DMS53 treated with DMSO at 0.1 percent for 48 hours (cell line): ENCODE data around the gene RMP24.

Source experiments
- DNase-seq: peaks from one replicate; lab custom pipeline; 2025; ENCODE audit not compliant: unreplicated experiment; lab: John Stamatoyannopoulos, UW

RMP24 gene

DNA sequence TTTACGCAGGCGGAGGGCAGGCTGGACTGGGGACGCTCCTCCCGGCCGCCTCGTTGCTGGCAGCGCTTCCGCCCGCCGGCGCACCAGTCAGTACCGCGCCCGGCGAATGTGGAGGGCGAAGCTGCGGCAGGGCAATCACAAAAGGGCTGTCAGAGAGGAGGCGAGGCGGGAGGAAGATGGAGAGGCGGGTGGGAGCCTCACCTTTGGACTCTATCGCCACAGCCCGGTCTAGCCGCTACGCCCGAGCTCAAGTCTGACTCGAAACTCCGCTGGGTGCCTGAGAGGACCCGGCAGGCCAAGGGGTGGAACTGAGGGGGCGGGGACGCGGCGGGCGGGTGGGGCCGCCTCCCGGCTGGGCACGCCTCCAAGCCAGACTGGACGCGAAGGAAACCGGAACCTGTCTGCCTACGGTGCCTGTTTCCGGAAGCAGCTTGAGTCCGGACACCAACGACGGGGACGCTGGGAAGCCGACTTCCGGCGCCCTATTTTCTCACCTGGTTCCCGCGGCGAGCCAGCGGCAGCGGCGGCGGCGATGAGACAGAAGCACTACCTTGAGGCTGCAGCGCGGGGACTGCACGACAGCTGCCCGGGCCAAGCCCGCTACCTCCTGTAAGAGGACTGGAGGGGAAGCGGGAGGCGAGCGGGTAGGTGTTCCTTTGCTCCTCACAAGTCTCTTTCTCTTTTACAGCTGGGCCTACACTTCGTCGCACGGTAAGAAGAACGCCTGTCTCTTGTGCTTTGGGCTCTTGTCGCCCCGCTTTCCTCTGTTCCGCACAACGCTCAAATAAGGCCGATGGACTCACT, at the start of gene RMP24:
Gene RMP24 (plus strand): TSS at position 483 of the 804 bp plus-strand sequence.
- DNase-seq = peak; percentile 85

GRCh38 chr18:35923939-35924684, 48.4 kb upstream of the RMP24 start:
- peak; percentile 46 for DNase-seq

GRCh38 chr18:35926884-35927283, 45.6 kb upstream of the RMP24 start:
- no peak for DNase-seq

GRCh38 chr18:35927430-35927829, 45.0 kb upstream of the RMP24 start:
- no peak for DNase-seq

- DNase-seq = peak; percentile 93
These were observed 38.5 kb upstream of the RMP24 start for GRCh38 chr18:35933982-35934381.

- no peak for DNase-seq
These were observed 37.6 kb upstream of the RMP24 start for GRCh38 chr18:35934891-35935290.

DNA sequence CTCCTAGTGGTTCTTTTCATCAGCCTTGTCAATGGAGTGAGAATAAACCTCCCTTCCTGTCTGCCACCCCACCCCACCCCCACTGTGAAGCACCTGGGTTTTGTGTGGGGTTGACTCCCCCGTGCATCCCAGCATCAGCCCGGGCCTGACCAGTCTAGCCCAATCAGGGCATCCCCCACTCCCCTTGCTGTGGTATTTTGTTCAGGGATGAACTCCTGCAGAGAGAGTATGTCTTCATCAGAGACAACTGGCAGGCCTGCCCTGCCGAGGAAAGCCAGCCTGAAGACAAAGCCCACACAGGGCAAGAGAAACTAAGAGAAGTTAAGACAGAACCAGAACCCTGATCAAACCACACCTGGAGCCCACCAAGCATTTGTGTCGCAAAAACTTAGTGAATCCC, 36.7 kb upstream of the RMP24 start:
- no peak for DNase-seq

DNA sequence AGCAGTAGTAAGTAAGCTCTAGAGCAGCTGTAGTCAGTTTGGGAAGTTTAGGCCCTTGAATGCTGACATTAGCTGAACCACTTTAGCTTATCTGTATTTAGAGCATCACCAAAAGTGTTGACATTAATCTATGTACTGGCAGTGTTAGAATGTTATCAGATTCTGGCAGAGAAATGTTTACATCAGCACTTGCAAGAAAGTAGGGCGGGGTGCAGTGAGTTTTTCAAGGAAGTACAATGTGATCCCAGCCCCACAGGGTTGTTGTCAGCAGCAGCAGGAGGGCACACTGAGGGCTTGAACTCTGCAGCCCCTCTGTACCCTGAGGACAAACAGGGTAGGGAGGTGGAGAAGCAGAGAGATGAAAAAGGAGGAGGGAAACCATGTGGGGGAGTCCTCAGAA, 35.5 kb upstream of the RMP24 start:
- no peak for DNase-seq

DNA sequence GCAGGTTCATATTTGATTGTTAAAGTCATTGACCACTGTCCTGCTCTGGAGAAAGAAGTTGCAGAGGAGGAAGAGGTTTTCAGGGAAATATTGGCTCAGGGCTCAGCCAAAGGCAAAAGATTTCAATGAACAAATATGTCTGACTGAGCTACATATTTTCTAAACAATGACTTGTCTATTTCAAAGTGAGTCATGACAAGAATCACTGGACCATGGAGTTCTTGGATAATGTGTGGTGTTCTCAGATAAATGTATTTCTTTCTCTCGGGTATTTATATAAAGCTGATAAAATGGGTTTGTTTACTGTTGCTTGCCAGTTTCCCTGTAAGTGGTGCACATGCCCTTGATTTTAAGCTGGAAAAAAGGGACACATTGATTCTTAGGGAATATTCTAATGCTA, 34.3 kb upstream of the RMP24 start:
- peak; percentile 18 for DNase-seq

DNA sequence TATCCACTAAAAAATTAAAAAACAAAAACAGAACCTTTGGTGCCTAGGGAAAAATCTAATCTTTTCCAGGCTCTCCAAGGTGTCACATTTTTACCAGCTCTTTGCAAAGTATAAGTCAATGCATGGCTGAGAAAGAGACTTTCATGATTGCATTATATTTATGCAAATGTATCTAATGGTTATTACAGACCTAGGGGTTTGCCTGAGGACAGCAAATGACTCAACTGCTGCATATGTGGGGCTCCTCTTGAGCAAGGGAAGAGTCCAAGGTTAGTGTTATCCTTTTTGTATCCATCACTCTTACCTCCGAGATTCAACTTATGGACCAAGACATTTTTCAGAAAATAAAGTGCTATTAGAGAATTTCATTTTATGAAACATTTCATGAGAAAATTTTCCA, 33.9 kb upstream of the RMP24 start:
- no peak for DNase-seq

- no peak for DNase-seq
These were observed 33.3 kb upstream of the RMP24 start for GRCh38 chr18:35939138-35939537.

- DNase-seq = no peak
These were observed 31.2 kb upstream of the RMP24 start for GRCh38 chr18:35941299-35941698.

DNA sequence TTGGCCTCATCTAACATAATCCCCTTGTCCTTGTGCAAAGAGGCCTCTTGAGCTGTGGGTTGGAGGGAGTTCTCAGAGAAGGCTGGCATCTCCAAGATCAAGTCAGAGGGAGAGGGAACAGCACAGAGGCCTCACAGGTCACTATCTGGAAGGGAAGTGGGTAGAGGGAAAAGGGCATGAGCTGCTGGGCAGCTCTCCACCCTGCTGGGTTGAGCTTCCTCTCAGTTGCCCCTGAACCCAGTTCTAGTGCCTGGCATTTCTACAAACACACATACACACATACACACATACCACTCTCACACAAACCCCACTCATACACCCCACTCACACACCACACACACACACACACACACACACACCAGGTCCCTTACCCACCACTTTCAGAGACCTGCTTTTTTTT, 30.3 kb upstream of the RMP24 start:
- DNase-seq = no peak

GRCh38 chr18:35942661-35943060, 29.8 kb upstream of the RMP24 start:
- no peak for DNase-seq

GRCh38 chr18:35948080-35948479, 24.4 kb upstream of the RMP24 start:
- no peak for DNase-seq

GRCh38 chr18:35949090-35949489, 23.4 kb upstream of the RMP24 start:
- no peak for DNase-seq

DNA sequence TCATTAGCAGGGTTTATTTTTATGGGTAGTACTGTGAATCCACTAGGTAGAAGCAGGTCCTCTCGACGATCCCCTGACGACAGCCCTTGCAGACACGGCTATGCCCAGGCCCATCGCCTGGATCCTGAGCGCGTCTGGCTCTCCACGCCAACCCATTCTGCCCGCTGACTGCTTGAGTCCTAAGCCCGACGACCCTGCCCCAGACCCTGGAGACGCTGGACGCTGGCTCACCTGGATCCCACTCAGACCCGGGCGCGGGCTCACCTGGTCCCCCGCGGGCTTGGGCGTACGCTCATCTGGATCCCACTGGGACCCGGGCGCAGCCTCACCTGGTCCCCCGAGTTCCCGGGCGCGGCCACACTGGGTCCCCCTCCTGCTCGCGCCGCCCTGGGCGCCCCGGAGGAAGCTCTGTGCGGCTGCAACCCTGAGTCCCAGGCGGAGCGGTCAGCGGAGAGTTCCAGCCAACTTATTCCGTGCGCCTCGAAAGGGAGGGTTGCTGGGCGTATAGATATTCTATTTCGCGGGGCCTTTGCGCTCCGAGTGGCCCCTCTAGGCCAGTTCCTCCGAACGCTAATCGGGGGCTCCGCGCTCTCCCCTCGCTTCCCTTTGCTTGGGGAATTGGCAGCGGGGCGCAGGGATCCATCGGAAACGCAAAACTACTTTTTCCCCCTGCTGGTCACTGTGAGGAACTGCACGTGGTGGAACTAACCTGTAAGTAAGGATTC, 22.4 kb upstream of the RMP24 start:
- DNase-seq = peak; percentile 66

GRCh38 chr18:35950628-35950982, 21.9 kb upstream of the RMP24 start:
- DNase-seq = no peak

GRCh38 chr18:35953688-35954087, 18.8 kb upstream of the RMP24 start:
- DNase-seq = no peak

DNA sequence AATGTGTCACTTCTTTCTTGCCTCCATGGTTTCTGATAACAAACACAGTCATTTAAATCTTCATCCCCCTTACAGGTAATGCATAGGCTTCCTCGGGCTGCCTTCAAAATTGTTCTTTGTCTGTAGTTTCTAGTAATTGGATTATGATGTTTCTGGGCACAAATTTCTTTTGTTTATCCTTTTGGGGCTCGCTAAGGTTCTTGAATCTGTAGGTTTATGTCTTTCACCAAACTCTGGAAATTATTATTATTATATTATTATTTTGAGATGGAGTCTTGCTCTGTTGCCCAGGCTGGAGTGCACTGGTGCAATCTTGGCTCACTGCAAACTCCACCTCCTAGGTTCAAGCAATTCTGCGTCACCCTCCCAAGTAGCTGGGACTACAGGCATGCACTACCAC, 16.3 kb upstream of the RMP24 start:
- DNase-seq = no peak

DNA sequence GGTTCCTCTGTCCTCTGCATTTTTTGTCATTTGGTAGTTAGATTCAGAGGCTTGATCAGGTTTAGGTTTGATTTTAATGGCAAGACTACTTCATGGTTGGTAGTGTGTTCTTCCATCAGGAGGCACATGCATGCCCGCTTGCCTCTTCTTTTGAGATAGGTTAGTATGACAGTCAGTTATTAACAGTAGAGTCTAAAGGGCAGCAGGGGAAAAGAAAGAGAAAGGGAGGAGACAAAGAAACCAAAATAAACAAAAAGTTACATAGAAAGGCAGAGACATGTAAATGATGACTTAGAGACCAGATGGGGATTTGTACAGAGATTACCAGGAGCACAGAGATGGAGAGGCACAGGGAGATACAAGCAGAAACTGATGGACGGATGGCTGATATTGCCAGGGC, 10.2 kb upstream of the RMP24 start:
- no peak for DNase-seq

GRCh38 chr18:35964319-35964718, 8.2 kb upstream of the RMP24 start:
- DNase-seq = no peak
